GM13976 (cell line): Measurements from ENCODE around the gene ANGPT4.
A peak's percentile ranks its signal among the peaks of the same experiment; 100 is the strongest.

ENCODE experiments used
- DNase-seq: peaks from one replicate; pipeline ENCODE4 v3.0.0; 2012; ENCODE audit warnings: low spot score
- in situ Hi-C: fragments of 300-500 bp; cut with MboI; formaldehyde crosslinking; loops from one replicate; pipeline ENCODE4 v1.12.0; 2022; ENCODE audit warnings: low sequenced_read_pairs, mixed read lengths, inconsistent platforms; ENCODE audit not compliant: unreplicated experiment
- TF ChIP-seq, protein P1 (sequence below): IDR thresholded peaks from 2 replicates; pipeline ENCODE4 v1.5.1; 2012; ENCODE audit warnings: borderline replicate concordance, mild to moderate bottlenecking; ENCODE audit not compliant: insufficient read depth; ENCODE audit errors: extremely low read depth, missing control alignments, control extremely low read depth

The ANGPT4 gene

DNA sequence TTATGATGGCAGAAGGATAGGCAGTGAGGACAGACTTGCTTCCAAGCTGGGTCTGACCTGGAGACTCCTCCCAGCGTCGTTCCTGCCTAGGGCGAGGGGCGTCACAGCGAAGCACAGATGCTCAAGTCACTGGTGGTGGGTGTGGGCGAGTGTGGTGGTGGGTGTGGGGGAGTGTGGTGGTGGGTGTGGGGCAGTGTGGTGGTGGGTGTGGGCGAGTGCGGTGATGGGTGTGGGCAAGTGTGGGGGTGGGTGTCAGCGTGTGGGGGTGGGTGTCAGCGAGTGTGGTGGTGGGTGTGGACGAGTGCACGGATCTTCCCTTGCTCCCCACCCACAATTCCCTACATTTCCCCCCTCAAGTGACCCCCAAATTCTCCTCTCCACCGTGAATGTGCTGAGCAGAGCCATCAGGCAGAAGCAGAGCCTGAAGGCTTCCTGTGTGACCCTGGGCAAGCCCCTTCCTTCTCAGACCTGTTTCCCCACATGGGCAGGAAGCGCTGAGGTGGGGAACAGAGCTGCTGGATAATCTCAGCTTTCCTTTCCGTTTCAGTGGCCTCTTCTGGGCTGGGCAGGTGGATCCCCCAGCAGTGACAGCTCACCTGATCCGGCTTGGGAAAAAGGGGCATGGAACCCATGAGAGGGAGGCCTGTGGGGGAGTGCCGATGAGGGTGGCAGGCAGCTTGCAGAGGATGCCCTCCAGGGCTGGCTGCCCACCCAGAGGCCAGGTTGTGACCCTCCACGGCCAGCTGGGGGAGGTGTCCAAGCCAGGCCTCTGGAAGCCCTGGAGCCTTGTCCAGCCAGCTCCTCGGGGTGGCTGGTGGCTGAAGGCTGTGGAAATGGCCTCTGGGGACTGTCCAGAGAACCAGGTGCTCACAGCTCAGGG, 43.0 kb upstream of the ANGPT4 start:
- DNase-seq, result no peak
- in situ Hi-C loops, result loop anchor here (5.0 kb wide), 1 partner anchor 142 kb away; no protein-coding TSS in a partner anchor

DNA sequence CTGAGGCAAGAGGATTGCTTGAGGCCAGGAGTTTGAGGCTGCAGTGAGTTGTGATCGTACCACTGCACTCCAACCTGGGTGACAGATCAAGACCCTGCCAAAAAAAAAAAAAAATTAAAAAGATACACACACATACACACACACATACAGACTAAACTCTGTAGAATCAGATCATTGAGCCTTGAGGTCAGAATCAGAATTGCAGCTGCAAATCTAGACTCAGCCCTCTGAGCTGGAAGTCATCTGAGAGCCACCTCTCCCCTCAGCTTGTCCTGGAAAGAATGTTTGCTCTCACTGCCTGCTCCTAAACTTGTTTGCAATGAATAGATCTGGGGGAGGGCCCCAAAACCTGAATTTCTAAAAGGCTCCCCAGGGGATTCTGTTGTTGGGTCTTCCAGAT, 41.4 kb upstream of the ANGPT4 start:
- in situ Hi-C loops, result loop anchor here (5.0 kb wide), 1 partner anchor 140 kb away; no protein-coding TSS in a partner anchor
- no peak for DNase-seq
- TF ChIP-seq, protein P1, sequence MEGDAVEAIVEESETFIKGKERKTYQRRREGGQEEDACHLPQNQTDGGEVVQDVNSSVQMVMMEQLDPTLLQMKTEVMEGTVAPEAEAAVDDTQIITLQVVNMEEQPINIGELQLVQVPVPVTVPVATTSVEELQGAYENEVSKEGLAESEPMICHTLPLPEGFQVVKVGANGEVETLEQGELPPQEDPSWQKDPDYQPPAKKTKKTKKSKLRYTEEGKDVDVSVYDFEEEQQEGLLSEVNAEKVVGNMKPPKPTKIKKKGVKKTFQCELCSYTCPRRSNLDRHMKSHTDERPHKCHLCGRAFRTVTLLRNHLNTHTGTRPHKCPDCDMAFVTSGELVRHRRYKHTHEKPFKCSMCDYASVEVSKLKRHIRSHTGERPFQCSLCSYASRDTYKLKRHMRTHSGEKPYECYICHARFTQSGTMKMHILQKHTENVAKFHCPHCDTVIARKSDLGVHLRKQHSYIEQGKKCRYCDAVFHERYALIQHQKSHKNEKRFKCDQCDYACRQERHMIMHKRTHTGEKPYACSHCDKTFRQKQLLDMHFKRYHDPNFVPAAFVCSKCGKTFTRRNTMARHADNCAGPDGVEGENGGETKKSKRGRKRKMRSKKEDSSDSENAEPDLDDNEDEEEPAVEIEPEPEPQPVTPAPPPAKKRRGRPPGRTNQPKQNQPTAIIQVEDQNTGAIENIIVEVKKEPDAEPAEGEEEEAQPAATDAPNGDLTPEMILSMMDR, result no peak

More for the DNA sequence above, 43.0 kb upstream of the ANGPT4 start:
- TF ChIP-seq, protein P1, result no peak

GRCh38 chr20:956330-956951, 40.3 kb upstream of the ANGPT4 start:
- in situ Hi-C loops, result loop anchor here (5.0 kb wide), 1 partner anchor 139 kb away; no protein-coding TSS in a partner anchor
- peak; percentile 88 for DNase-seq

DNA sequence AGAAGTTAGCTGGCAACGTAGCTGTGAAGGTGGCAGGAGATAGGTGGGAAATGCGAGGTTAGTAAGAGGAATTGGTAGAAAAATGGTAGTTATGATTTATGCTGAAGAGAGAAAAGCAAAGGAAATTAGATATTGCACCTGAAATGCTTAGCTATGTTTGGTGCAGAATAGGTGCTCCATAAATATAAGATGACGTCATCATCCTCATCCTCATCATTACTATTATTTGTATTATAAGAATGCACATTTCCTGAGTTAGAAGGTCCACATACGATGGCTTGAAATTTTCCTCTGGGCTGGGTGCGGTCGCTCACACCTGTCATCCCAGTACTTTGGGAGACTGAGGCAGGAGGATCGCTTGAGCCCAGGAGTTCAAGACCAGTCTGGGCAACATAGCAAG, 39.5 kb upstream of the ANGPT4 start:
- in situ Hi-C loops, result loop anchor here (5.0 kb wide), 1 partner anchor 138 kb away; no protein-coding TSS in a partner anchor
- no peak for DNase-seq
- TF ChIP-seq, protein P1, result no peak

More at GRCh38 chr20:956330-956951, 40.3 kb upstream of the ANGPT4 start:
- TF ChIP-seq, protein P1, result peak; percentile 94

DNA sequence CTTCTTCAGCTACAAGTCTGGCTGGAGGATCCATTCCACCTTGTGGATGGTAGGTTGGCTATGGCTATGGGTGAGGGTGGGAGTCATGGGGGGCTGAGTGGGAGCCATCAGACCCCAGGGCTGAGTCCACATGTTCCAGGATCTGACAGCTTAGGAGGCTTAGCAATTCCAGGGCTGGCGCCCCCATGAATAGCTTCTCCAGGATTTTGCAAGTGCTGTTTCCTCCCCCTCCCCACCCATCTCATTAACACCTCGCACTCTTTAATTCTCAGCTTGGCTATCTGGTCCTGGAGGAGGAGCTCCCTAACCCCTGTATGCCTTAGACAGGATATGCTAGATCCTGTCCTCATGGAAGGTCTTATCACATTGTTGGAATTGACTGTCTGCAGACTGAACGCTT, 39.0 kb upstream of the ANGPT4 start:
- TF ChIP-seq, protein P1, result no peak
- in situ Hi-C loops, result loop anchor here (5.0 kb wide), 1 partner anchor 138 kb away; no protein-coding TSS in a partner anchor
- no peak for DNase-seq

GRCh38 chr20:953742-954141, 37.6 kb upstream of the ANGPT4 start:
- no peak for DNase-seq
- TF ChIP-seq, protein P1, result no peak
- in situ Hi-C loops, result no loop called here
